HG02970 (cell line): ENCODE results near the gene HAUS5.
A peak's percentile ranks its signal among the peaks of the same experiment; 100 is the strongest.
"Not testable (repeated sequence)": the region's sequence is repeated elsewhere in the genome, so short reads cannot be mapped to it uniquely, and the experiment has no call there.

ENCODE experiments used
- ATAC-seq: cut with Tn5 transposase; IDR thresholded peaks from one replicate; pipeline ENCODE4 v1.9.1; 2021; ENCODE audit warnings: mild to moderate bottlenecking, moderate library complexity, moderate number of reproducible peaks; ENCODE audit not compliant: unreplicated experiment, low FRiP score

HAUS5 gene

GRCh38 chr19:35642312-35642711 is 29.8 kb downstream of the HAUS5 start:
- ATAC-seq: no peak

DNA sequence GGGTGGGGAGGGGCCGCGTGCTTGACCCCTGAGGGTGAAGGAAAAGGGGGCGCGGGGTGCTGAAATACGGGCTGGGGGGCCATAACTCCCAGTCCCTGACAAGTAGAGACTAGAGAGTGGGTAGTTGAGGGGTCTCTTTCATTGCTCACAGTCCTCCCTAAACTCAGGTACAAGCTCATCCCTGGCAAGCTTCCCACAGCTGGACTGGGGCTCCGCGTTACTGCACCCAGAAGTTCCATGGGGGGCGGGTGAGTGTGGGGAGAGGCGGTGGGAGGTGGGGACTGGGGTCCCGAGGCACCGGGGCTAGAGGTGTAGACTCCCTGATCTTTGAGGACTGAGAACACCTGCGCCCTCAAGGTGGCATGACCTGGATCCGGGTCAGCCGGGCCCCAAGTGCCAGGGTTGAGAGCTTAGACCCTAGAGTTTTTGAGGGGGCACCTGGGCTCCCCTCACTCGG is 30.3 kb downstream of the HAUS5 start:
- no peak for ATAC-seq

DNA sequence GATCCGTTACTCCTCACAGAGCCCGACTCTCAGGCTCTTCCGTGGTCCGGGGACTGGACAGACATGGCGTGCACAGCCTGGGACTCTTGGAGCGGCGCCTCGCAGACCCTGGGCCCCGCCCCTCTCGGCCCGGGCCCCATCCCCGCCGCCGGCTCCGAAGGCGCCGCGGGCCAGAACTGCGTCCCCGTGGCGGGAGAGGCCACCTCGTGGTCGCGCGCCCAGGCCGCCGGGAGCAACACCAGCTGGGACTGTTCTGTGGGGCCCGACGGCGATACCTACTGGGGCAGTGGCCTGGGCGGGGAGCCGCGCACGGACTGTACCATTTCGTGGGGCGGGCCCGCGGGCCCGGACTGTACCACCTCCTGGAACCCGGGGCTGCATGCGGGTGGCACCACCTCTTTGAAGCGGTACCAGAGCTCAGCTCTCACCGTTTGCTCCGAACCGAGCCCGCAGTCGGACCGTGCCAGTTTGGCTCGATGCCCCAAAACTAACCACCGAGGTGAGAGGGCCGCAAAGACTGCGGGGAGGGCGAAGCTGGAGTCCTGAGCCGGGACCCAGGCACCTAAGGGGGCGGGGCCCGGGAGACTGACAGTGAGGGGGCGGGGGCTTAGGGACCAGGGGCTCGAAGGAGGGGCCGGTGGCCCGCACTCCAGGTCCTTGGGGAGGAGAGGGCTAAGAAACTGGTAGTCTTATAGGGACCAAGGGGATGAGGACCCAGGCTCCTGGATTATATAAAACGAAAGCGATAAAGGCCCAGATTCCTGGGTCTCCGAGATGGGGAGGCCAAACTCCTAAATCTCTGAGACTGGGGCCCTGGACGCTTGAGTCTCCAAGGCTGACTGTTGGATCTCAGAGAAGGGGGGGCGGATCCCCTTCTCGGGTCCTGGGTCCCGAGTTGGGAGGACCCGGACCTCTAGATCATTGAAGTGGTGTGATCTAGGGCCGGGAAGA is 31.0 kb downstream of the HAUS5 start:
- ATAC-seq: peak; percentile 29

DNA sequence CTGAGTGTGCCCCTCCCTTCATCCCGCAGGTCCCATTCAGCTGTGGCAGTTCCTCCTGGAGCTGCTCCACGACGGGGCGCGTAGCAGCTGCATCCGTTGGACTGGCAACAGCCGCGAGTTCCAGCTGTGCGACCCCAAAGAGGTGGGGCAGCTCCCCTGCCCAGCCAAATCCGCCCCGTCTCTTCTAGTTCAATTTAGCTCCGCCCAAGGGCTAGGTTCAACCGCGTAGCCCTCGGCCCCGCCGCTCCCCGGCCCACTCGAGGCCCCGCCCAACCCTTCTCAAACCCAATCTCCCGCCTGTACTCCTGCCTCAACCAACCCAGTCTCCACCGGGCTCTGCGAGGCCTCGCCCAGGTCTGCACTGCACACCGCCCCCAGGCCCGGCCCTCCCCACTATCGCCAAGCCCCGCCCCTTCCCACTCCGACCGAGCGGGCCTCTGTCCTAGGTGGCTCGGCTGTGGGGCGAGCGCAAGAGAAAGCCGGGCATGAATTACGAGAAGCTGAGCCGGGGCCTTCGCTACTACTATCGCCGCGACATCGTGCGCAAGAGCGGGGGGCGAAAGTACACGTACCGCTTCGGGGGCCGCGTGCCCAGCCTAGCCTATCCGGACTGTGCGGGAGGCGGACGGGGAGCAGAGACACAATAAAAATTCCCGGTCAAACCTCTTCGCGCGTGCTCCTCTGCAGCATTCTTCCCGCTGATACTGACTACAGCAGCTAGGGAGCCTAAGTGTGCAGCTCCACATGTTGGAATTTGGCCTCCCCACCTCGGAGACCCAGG is 31.9 kb downstream of the HAUS5 start:
- peak; percentile 61 for ATAC-seq

- ATAC-seq: no peak
Measured at GRCh38 chr19:35644987-35645679, 32.6 kb downstream of the HAUS5 start.

DNA sequence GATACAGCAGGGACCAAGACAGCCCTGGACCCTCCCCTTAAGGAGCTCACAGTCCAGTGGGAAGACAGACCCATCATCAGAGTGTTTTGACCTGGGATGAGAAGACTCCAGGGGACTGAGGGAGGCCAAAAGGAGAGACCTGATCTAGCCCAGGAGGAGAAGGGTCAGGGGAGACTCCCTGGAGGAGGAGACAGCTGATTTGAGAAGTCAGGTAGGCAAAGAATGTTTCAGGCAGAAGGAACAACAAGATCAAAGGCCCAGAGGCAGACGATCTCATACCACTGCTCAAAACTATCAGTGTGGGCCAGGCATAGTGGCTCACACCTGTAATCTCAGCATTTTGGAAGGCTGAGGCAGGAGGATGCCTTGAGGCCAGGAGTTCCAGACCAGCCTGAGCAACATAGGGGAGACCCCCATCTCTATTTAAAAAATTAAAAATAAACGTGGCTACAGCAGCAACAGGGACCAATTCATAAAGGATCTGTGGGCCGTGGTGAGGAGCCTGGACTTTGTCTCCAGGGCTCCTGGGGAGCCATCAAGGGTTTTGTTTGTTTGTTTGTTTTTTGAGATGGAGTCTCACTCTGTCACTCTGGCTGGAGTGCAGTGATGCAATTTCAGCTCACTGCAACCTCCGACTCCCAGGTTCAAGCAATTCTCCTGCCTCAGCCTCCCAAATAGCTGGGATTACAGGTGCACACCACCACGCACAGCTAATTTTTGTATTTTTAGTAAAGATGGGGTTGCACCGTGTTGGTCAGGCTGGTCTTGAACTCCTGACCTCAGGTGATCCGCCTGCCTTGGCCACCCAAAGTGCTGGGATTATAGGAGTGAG is 33.4 kb downstream of the HAUS5 start:
- ATAC-seq: no peak

DNA sequence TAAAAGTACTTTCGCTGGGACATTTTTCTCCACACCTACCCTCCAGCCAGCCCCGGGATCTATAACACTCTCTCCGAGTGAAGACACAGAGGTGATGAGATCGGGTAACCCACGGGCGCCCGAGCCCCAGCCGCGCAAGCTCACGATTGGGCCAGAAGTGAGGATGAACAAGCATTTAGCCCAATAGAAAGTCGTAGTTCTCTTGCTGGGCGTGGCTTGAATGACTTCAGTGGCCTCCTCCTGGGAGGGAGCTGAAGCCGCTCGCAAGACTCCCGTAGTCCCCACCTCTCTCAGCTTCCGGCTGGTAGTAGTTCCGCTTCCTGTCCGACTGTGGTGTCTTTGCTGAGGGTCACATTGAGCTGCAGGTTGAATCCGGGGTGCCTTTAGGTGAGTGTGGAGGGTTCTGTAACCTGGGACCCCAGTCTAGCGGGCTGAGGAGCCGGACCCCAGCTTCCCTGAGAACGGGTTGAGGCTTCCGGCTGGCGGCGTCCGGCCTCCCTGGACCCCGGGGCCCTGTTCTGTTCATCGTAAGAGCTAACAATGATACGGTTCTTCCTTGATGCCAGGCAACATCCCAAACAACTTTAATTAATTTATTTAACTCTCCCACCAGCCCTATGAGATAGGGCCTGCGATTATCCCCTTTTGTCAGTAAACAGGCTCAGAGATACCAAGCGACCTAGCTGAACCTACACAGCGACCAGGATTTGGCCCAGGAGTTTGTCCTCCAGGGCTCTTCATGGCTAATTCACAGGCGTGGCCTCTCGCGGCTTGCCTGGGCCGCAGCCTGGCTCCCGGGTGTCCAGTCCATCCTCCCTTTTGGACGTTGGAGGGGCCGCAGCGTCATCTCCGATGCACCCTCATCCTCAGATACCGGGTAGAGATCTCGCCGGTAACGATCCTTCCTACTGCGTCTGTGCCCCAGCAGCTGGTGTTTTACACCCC is 35.8 kb downstream of the HAUS5 start, which contains the start of gene COX6B1:
COX6B1 (plus strand) TSS at position 307 of the 945 bp plus-strand sequence. CDS start 2,921 bp downstream, outside the sequence.
- peak; percentile 41 for ATAC-seq

DNA sequence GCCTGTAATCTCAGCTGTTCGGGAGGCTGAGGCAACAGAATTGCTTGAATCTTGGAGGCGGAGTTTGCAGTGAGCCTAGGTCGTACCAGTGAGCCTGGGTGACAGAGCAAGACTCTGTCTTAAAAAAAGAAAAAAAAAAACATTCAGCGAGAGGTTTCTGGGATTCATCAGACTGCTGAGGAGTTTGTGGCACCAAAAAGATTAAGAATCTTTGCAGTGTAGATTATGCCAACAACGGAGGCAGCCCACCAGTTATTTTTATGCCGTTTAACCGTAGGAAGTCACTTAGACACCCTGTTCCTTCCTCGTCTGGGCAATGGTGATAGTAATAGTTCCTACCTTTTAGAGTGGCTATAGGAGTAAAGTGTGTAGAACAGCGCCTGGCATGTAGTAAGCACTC is 38.0 kb downstream of the HAUS5 start:
- ATAC-seq: no peak

DNA sequence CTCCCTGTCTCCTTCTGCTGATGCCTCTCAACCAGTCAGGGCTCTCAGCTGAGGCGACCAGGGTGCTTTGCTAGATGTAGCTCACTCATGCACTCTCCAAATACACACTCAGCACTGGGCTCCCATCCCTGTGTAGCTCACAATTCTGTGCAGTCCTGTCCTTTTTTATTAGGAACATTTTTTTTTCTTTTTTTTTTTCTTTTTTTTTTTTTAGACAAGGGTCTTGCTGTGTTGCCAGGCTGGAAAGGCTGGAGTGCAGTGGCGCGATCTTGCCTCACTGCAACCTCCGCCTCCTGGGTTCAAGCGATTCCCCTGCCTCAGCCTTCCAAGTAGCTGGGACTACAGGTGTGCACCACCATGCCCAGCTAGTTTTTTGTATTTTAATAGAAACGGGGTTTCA is 42.3 kb downstream of the HAUS5 start:
- not testable (repeated sequence) for ATAC-seq

DNA sequence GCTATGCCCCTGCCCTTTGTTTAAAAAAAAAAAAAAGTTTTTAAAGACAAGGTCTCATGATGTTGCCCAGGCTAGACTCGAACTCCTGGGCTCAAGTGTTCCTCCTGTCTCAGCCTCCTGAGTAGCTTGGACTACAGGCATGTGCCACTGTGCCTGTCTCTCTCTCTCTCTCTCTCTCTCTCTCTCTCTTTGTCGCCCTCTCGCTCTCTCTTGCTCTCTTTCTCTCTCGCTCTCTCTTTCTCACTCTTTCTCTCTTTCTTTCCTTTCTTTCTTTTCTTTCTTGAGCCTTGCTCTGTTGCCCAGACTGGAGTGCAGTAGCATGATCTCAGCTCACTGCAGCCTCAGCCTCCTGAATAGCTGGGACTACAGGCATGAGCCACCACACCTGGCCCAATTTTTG is 43.1 kb downstream of the HAUS5 start:
- ATAC-seq: no peak

DNA sequence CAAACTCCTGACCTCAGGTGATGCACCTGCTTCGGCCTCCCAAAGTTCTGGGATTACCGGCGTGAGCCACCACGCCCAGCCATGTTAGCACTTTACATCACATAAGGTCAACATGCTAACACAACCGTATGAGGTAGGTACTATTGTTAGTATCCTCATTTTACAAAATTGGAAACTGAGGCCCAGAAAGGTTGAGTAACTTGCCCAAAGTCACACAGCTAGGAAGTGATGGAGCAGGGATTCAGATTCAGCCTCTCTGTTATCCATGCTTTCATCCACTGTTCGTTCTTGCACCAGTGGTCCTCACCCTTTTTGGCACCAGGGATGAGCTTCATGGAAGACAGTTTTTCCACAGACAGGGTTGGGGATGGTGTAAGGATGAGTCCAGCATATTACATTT is 44.2 kb downstream of the HAUS5 start:
- ATAC-seq: no peak

GRCh38 chr19:35657904-35658700 is 45.6 kb downstream of the HAUS5 start:
- ATAC-seq: no peak

DNA sequence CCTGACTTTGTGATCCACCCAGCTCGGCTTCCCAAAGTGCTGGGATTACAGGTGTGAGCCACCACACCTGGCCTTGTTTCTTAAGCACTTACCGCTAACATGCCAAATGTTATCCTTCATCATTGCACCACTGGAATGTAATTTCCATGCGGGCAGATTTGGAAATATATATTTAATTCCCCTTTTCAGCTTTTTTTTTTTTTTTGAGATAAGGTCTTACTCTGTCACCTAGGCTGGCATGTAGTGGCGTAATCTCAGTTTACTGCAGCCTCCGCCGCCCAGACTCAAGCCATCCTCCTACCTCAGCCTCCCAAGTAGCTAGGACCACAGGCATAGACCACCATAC is 49.4 kb downstream of the HAUS5 start:
- ATAC-seq: no peak

- no peak for ATAC-seq
Measured at GRCh38 chr19:35663981-35664380, 51.4 kb downstream of the HAUS5 start.

DNA sequence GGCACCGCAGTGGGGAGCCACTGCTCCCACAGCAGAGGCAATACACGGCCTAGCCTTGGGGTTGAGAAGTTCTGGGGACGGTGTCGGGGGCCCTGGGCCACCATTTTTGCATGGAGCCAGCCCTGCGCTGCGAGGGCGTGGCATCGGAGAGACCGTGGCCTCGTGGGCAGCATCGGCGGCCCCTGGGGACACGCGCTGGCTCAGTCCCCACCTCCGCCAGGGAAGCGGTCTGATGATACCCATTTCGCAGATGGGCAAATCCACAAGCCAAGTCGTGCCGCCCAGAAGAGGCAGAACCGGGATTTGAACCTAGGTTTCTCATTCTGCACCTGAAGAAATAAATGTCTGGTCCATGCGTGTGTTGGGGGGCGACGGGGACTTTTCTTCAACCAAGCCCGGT is 52.6 kb downstream of the HAUS5 start:
- ATAC-seq: no peak

DNA sequence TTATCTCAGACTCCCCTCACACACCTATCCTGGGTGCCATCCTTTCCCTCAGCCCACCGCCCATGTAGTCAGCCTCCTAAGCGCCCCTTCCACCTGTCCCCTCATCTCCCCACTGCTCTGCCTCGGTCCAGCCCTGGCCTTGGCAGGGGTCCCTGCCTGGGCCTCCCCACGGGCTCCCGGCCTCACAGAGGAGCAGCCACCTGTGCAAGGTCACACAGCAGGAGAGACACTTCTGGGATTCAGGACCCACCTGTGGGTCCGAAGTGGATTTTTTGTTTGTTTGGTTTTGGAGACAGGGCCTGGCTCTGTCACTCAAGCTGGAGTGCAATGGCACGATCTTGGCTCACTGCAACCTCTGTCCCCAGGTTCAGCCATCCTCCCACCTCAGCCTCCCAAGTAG is 53.1 kb downstream of the HAUS5 start:
- ATAC-seq: no peak

- no peak for ATAC-seq
Measured at GRCh38 chr19:35666251-35666913, 53.8 kb downstream of the HAUS5 start, which contains the start of gene UPK1A. Gene UPK1A (plus strand): TSS chr19:35666517. CDS start chr19:35666813, 296 bp downstream.
